Measurements from ENCODE around the gene FBN3.

The FBN3 gene

DNA sequence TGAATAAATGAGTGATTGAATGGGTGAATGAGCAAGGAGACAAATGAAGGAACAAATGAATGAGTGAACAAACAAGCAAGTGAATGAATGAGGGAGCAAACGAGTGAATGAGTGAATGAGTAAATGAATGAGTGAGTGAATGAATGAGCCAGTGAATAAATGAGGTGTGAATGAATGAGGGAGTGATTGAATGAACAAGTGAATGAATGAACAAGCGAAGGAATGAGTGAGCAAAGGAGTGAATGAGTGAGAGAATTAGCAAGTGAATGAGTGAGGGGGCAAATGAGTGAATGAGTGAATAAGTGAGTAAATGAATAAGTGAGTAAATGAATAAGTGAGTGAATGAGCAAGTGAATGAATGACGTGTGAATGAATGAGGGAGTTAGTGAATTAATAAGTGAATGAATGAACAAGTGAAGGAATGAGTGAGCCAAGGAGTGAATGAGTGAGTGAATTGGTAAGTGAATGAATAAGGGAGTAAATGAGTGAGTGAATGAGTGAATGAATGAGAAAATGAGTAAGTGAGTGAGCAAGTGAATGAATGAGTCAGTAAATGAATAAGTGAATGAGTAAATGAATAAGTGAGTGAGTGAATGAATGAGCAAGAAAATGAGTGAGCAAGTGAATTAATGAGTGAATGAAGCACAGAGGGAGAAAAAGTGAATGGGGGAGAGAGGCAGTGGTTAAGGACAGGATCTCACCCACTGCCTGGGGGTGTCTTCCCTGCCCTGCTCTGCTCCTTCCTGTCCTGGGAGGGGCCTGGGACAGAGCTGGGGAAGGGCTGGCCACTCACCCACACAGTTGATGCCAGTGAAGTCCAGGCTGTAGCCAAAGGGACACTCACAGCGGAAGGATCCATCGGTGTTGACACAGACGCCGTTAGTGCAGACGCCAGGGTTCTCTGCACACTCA, 60.4 kb downstream of the FBN3 start:
- DNase-seq = no peak

DNA sequence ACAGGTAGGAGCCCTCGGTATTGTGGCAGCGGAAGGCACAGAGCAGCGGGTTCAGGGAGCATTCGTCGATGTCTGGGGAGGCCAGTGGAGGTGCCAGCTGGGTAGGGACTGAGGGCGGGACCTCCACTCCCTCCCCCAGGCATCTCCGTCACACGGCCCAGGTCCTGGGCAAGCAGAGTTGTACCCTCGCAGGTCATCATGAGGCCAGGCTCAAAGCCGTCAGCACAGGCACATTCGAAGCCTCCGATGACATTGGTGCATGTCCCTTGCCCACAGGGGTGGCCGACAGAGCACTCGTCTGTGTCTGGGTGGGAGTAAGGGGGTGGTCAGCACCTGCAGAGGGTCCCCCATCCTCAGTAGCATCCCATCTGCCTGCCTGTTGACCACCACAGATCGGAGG, 61.5 kb downstream of the FBN3 start:
- DNase-seq = no peak

DNA sequence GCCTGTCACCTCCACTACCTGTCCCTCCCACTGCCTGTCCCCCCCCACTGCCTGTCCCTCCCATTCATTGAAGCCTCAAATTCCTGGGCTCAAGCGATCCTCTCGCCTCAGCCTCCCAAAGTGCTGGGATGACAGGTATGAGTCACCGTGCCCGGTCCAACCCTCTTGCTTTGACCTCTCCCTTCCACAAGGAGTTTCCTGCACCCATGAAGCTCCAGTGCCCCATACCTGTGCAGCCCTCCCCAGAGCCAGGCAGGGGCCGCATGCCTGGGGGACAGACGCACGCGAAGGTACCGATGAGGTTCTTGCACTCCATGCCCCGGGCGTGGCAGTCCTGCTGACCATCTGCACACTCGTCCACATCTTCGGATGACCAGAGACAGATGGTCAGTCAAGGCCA, 62.5 kb downstream of the FBN3 start:
- DNase-seq = no peak

DNA sequence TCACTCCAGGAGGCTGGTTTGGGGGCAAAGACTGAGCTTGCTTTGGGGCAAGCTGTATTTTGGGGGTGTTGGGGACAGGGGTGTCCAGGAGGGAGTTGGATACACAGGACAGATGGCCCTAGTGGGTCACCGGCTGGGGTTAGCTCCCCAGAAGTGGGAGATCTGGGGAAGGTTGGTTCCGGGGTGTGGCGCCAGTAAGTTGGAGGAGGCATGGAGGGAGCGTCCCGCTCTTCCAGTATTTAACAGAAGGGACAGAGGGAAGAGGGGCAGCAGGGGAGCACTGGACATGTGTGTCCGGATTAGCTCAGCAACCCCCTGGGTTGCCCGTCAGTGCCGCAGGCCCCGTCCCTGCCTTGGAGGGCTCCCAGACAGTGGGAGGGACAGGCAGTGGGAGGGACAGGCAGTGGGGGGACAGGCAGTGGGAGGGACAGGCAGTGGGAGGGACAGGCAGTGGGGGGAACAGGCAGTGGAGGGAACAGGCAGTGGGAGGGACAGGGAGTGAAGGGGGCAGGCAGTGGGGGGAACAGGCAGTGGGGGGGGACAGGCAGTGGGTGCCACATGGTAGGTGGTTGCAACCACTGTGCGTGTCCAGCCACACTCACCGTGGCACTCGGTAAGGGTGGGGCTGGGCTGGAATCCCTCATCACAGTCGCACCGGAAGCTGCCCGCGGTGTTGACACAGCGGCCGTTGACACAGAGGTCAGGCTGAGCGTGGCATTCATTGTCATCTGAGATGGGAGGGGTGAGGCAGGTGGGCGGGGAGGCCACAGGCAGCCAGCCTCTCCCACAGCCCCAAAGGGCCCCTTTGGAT, 63.6 kb downstream of the FBN3 start:
- DNase-seq = no peak

DNA sequence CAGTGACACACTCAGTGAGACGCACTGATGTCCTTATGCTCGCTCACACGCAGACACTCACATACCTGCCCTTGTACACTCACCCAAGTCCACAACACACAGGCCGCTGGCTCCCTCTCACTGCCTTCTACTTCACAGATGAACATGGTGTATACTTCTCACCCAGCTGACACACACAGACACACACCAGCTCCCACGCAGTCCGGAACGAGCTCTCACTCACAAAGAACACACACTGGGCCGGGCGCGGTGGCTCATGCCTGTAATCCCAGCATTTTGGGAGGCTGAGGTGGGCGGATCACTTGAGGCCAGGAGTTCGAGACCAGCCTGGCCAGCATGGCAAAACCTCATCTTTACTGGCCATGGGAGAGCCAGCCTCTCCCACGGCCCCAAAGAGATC, 65.2 kb downstream of the FBN3 start:
- no peak for DNase-seq

DNA sequence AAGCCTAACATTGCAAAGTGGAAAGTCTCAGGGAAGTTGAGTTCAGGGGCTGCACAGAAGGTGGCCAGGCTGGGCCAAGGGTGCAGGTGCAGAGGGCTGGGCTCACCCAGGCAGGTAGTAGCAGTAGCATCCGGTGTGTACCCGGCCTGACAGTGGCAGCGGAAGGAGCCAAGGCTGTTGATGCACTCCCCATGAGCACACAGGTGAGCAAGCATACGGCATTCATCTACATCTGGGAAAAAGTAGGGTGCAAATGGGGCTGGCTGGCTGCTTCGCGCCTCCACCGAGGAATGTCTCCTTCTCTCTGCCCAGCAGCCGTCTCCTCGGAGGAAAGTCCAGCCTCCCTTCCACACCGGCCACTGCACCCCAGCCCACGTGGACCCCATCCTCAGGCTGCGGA, 66.3 kb downstream of the FBN3 start:
- no peak for DNase-seq

DNA sequence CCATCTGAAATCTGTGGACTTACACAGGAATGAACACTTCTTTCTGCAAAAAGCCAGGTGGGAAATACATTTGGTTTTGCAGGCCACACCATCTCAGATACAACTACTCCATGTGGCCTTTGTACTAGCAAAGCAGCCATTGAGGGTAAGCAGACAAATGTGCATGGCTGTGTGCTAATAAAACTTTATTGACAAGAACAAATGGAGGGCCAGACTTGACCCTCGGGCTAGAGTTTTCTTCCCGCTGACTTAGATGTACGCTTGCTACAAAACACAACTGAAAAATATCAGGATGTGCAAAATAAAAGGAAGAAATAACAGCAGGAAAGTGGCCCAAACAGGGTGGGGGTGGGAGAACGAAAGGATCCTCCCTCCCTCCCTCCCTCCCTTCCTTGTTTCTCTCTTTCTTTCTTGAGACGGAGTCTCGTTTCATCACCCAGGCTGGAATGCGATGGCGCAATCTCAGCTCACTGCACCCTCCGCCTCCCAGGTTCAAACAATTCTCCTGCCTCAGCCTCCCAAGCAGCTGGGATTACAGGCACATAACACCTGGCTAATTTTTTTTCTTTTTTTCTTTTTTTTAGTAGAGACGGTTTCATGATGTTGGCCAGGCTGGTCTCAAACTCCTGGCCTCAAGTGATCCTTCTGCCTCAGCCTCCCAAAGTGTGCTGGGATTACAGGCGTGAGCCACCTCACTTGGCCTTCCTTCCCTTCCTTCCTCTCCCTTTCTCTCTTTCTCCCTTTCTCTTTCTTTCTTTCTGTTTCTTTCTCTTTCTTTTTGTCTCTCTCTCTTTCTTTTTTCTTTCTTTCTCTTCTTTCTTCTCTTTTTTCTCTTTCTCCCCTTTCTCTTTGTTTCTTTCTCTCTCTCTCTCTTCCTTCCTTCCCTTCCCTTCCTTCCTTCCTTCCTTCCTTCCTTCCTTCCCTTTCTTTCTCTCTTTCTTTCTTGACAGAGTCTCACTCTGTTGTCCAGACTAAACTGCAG, 67.5 kb downstream of the FBN3 start:
- DNase-seq = no peak

DNA sequence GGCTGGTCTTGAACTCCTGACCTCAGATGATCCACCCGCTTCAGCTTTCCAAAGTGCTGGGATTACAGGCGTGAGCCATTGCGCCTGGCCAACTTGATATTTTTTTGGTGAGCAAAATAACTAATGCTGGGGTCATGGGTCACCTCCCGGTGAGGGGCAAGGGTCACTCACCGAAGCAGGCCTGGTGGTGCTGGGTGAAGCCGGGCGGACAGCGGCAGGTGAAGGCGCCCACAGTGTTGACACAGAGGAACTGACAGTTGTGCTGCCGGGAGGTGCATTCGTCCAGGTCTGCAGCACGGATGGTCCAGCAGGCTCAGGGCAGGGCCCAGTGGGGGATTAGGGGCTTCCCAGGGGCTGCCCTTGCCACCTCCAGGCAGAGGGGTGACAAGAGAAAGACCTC, 68.6 kb downstream of the FBN3 start:
- no peak for DNase-seq

DNA sequence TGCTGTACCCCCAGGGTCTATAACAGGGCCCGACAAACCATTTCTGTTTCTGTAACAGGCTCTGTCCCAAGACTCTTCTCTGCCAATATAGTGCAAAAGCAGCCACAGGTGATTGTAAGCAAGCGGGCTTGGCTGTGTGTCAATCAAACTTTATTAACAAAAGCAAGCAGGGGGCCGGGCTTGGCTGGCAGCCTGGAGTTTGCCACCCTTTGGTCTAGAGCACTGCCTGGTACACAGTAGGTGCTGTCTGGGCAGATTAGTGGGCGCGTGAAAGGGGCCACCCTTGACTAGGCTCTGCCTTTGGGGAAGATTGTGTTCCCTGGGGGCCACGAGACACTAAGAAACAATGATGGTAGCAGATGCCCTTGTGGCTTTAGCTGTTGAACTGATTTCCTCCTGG, 69.4 kb downstream of the FBN3 start:
- no peak for DNase-seq

DNA sequence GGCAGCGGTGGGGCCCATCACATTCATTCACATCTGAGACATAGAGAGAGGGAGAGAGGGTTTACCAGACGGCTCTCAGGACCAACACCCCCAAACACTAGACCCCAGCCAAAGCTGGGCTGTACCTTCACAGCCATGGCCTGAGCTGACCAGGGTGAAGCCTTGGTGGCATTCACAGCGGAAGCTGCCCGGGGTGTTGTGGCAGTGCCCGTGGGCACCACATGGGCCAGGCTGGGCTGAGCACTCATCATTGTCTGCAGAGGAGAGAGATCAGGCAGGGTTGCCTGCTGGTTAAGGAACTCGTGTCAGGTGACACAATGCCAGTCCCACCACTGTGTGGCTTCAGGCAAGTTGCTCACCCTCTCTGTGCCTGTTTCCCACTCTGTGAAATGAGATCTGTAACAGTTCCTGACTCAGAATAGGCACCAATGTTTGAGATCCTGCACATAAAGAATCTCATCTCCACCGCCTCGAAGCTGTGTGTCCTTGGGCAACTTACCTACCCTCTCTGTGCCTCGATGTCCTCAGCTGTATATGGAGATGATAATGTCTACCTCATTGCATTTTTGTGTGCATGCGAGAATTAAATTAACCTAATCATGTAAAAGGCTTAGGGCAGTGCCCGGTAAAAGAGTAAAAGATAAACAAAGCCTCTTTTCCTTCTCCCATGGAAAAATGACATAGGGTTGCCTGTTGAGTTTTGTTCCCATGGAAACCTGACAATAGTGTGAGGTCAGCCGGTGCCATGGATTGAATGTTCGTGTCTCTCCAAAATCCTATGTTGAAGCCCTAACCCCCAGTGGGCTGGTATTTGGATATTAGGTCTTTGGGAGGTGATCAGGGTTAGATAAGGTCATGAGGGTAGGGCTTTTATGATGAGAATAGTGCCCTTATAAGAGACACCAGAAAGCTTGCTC, 74.0 kb downstream of the FBN3 start:
- no peak for DNase-seq

DNA sequence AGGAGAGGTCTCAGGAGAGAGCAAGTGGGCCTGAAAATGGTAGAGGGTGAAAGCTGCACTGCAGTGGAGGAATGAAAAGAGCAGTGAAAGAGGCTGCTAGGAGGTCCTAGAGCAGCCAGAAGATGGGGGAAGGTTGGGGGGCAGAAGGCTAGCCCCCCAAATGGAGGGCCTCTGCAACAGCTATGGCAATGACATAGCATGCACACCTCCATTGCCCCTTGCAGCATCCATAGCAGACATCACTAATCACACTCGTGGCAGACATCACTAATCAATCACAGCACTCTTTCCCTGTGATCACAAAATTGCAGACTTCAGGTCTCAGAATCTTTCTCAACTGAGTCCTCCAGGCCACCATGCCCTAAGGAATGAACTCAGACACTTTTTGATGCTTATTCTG, 74.9 kb downstream of the FBN3 start:
- DNase-seq = no peak

DNA sequence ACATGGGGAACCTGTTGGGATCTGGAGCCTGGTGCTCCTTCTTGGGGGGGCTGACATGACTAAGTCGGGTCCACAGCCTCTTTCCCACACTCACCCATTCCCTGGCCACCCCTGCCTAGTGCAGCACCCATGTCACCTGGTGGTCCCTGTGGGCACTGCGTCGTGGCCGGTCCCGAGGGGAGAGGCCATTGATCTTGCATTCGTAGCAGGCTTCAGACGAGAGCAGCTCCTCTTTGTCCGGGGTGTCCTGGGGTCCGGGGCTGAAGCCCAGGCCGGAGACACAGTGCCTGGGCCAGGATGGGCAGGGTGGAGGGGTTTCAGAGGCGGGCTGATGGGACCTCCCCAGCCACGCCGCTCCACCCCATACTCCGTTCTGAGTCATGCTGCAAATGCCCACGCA, 77.5 kb downstream of the FBN3 start:
- DNase-seq = no peak

DNA sequence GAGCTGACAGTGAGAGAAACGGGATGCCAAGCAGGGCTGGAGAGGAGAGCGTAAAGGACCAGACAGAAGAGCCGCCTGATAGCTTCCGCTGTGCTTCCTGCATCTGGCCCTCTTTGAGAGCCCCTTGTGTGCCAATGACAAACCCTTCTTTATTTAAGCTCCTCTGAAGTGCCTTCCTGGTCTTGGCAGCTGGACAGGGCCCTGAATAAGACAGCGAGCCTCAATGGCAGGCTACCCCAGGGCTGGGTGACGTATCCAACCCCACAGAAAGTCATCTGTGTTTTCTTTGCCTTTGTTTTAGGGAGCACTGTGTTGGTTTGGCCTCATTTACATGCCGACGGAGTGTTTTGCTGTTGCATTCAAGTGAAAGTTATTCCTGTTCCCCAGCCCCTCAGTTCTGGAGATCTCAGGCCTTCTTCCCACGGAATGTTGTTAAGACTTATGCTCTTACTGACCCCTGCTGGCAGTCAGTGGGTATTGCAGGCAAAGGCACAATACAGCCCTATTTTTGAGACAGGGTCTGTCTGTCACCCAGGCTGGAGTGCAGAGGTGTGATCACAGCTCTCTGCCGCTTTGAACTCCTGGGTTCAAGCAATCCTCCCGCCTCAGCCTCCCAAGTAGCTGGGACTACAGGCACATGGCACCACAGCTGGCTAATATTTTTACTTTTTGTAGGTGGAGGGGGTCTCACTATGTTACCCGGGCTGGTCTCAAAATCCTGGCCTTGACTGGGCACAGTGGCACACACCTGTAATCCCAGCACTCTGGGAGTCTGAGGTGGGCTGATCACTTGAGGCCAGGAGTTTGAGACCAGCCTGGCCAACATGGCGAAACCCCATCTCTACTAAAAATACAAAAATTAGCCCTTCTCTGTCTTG, 80.1 kb downstream of the FBN3 start:
- DNase-seq = no peak

DNA sequence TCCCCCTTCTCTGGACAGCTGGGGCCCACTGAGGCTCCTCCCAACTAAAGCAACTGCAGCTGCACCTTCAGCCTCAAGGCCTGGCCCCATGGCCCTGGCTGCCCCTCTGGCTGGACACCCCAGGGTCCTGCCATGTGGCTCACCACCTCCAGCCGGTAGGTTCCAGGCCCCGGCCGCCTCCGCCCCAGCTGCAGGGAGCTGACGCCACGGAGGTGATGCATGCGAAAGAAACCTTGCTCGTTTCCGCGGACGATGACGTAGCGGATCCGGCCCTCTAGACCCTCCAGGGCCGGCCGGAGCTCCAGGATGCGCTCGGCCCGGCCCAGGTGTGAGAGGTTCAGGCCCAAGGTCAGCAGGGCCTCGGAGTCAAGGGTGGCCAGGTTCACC, 83.5 kb downstream of the FBN3 start:
- no peak for DNase-seq

DNA sequence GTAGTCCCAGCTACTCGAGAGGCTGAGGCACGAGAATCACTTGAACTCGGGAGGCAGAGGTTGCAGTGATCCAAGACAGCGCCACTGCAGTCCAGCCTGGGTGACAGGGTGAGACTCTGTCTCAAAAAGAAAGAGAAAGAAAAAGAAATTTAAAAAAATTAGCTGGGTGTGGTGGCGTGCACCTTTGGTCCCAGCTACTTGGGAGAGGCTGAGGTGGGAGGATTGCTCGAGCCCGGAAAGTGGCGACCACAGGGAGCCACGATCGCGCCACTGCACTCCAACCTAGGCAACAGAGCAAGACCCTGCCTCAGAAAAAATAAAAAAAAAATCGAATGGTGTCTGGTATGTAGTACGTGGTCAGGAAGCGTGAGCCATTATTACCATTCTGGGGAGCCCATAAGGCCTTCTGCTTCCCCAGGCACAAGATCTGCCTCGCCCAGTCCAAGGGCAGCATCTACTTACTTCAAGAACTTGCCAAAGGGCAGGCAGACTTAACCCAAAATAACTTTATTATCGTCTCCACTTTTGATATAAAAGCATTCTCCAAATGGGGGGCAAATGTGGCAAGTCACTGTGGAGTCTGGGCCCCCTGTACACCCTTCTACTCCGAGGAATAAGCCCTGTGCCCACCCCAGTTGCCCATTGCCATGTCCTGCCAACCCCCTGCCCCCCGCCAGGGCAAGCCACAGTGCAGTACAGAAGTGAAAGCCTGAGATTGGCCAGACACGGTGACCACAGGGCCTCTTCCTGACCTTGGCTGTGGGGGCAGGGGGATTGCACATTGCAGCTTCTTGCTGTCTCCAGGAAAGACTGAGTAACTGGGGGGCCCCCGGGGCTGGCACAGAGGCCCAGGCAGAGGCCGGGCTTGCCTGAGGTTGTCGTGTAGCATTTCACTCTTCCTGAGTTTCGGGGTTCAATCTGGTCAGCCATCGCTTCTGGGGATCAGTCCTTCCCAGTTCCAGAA, 84.2 kb downstream of the FBN3 start:
- DNase-seq = no peak

DNA sequence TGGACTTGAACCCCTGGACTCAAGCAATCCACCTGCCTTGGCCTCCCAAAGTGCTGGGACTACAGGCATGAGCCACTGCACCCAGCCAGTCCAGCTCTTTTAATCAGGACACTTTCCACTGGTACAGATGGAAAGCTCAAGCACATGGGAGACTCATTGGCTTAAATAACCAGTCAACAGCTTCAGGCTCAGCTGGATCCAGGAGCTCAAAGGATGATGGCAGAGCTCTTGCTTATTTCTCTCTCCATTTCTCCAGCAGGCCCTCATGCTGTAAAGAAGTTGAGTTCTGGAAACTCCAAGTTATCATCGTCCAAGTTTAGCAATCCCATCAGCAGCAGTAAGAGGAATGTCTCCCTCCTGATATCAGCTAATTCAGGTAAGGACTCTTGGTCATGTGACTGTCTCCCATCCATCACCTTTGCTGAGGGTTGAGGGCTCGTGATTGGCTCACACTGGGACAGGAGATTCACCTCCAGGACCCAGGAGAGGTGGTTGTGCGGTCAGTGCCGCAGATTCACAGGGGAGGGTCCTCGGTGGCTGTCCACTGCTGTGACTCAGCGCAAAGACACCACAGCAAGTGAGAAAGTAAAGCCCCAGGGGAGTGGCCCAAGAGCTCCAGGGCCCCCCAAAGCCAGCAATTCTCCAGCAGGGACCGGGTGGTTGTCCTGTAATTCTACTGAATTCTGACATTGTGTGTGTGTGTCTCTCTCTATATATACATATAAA, 91.7 kb downstream of the FBN3 start:
- DNase-seq = no peak

DNA sequence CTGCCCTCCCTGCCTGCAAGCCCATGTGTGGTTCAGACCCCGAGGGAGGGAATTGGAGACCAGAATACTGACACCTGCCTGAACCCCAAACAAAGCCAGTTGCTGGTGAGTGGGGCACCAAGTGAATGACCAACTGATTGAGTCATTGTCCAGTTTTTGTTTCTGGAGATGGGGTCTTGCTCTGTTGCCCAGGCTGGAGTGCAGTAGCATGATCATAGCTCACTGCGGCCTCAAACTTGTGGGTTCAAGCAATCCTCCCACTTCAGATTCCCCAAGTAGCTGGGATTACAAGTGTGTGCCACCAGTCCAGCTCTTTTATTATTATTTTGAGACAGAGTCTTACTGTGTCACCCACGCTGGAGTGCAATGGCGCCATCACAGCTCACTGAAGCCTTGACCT, 92.9 kb downstream of the FBN3 start:
- no peak for DNase-seq

DNA sequence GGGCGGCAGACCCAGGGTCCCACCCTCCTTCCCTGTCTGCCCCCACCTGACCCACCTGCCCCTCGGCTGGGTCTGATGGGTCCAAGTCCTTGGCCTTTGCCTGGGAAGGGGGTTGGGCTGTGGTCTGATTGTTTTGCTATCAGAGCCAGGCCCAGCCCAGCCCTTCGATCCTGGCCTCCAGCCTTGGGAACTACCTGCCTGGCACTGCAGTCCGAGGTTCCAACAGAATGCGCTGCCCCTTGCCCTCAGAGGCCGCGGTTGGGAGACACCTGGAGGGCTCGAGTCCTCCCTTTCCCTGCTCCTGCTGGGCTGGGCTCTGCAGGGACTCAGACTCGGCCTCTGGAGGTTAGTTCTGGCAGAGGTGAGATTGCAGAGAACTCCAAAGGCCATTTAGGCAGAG, 95.2 kb downstream of the FBN3 start:
- DNase-seq = no peak

DNA sequence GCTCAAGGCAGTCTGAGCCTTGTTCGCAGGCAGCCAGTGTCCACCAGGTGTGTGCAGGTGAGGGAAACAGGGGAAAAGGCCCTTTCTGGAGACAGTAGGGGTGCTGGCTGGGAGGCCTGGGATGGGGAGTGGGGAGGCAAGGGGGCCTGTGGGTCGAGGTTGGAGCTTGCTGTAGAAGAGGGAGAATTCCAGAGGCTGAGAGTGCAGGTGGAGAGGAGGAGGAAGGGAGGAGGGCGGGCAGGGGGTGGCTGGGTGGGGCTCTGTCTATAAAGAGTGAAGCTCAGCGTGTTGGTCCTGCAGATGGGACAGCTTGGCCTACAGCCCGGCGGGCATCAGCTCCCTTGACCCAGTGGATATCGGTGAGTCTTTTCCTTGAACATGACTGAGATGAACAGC, 96.9 kb downstream of the FBN3 start, which contains the start of gene CCL25:
CCL25 (plus strand) TSS at position 297 of the 396 bp plus-strand sequence. CDS start 290 bp downstream, outside the sequence.
- no peak for DNase-seq
